ENCODE results near the gene DIAPH3.

DIAPH3 gene

GRCh38 chr13:59846845-59847620, 316.7 kb downstream of the DIAPH3 start:
- no peak for FAIRE-seq

- FAIRE-seq: no peak
These were observed 320.7 kb downstream of the DIAPH3 start for GRCh38 chr13:59843040-59843439.

- FAIRE-seq: no peak
These were observed 321.2 kb downstream of the DIAPH3 start for GRCh38 chr13:59842507-59842906.

- FAIRE-seq: no peak
These were observed 324.5 kb downstream of the DIAPH3 start for GRCh38 chr13:59839186-59839585.

GRCh38 chr13:59837101-59837500, 326.6 kb downstream of the DIAPH3 start:
- no peak for FAIRE-seq

GRCh38 chr13:59835569-59835968, 328.2 kb downstream of the DIAPH3 start:
- no peak for FAIRE-seq

- FAIRE-seq: no peak
These were observed 328.9 kb downstream of the DIAPH3 start for GRCh38 chr13:59834801-59835200.

GRCh38 chr13:59829690-59830089, 334.0 kb downstream of the DIAPH3 start:
- FAIRE-seq: no peak

GRCh38 chr13:59823486-59823885, 340.2 kb downstream of the DIAPH3 start:
- FAIRE-seq: no peak

GRCh38 chr13:59809564-59809963, 354.2 kb downstream of the DIAPH3 start:
- peak; percentile 60 for FAIRE-seq

- FAIRE-seq: no peak
These were observed 356.9 kb downstream of the DIAPH3 start for GRCh38 chr13:59806801-59807200.

GRCh38 chr13:59801107-59801880, 362.4 kb downstream of the DIAPH3 start:
- no peak for FAIRE-seq

- no peak for FAIRE-seq
These were observed 370.6 kb downstream of the DIAPH3 start for GRCh38 chr13:59793107-59793506.

- no peak for FAIRE-seq
These were observed 373.1 kb downstream of the DIAPH3 start for GRCh38 chr13:59790626-59791025.

GRCh38 chr13:59789558-59789957, 374.2 kb downstream of the DIAPH3 start:
- FAIRE-seq: no peak

GRCh38 chr13:59787679-59788078, 376.0 kb downstream of the DIAPH3 start:
- no peak for FAIRE-seq

GRCh38 chr13:59782696-59783095, 381.0 kb downstream of the DIAPH3 start:
- no peak for FAIRE-seq

- FAIRE-seq: no peak
These were observed 383.7 kb downstream of the DIAPH3 start for GRCh38 chr13:59780058-59780457.

GRCh38 chr13:59776924-59777690, 386.6 kb downstream of the DIAPH3 start:
- FAIRE-seq: no peak

GRCh38 chr13:59774491-59774971, 389.2 kb downstream of the DIAPH3 start:
- no peak for FAIRE-seq

- FAIRE-seq: peak; percentile 61
These were observed 392.5 kb downstream of the DIAPH3 start for GRCh38 chr13:59771272-59771671.

GRCh38 chr13:59770451-59770850, 393.3 kb downstream of the DIAPH3 start:
- no peak for FAIRE-seq

GRCh38 chr13:59766236-59766635, 397.5 kb downstream of the DIAPH3 start:
- FAIRE-seq: no peak

Measured in G401.6 (cell line).